ENCODE results near the gene CCDC167.

CCDC167 gene

GRCh38 chr6:37487591-37488380 lies 11.9 kb downstream of the CCDC167 start:
- DNase-seq = no peak

- DNase-seq = no peak
These were observed 13.4 kb downstream of the CCDC167 start for GRCh38 chr6:37486121-37486839.

GRCh38 chr6:37485291-37485702 lies 14.4 kb downstream of the CCDC167 start:
- DNase-seq = no peak

GRCh38 chr6:37484786-37485170 lies 14.9 kb downstream of the CCDC167 start:
- no peak for DNase-seq

GRCh38 chr6:37483917-37484785 lies 15.5 kb downstream of the CCDC167 start:
- peak; percentile 51 to 75 (median 72) for DNase-seq

GRCh38 chr6:37483252-37483901 lies 16.3 kb downstream of the CCDC167 start:
- DNase-seq = no peak

GRCh38 chr6:37482606-37483251 lies 17.0 kb downstream of the CCDC167 start:
- DNase-seq = no peak

- no peak for DNase-seq
These were observed 17.7 kb downstream of the CCDC167 start for GRCh38 chr6:37481711-37482605.

GRCh38 chr6:37480951-37481534 lies 18.6 kb downstream of the CCDC167 start:
- no peak for DNase-seq

GRCh38 chr6:37480118-37480736 lies 19.5 kb downstream of the CCDC167 start:
- DNase-seq = no peak

GRCh38 chr6:37479266-37479854 lies 20.3 kb downstream of the CCDC167 start:
- no peak for DNase-seq

- DNase-seq = no peak
These were observed 20.9 kb downstream of the CCDC167 start for GRCh38 chr6:37478827-37479226.

- no peak for DNase-seq
These were observed 21.8 kb downstream of the CCDC167 start for GRCh38 chr6:37477656-37478435.

GRCh38 chr6:37477191-37477590 lies 22.5 kb downstream of the CCDC167 start:
- DNase-seq = no peak

- DNase-seq = no peak
These were observed 25.4 kb downstream of the CCDC167 start for GRCh38 chr6:37474316-37474715.

GRCh38 chr6:37473364-37474095 lies 26.2 kb downstream of the CCDC167 start:
- no peak for DNase-seq

- DNase-seq = no peak
These were observed 32.0 kb downstream of the CCDC167 start for GRCh38 chr6:37467718-37468117.

- DNase-seq = no peak
These were observed 36.6 kb downstream of the CCDC167 start for GRCh38 chr6:37463110-37463509.

Measured in T-helper 1 cell (primary cell).